GM12878 (cell line): ENCODE measurements around the gene ITGAD. TPM values are rescaled to one million over a fixed set of nuclear protein-coding genes. Genes with fewer than 3 reads are reported as not detected.
A peak's percentile ranks its signal among the peaks of the same experiment; 100 is the strongest.

ENCODE experiments used
- ATF3 ChIP-seq: IDR thresholded peaks from 2 replicates; pipeline ENCODE4 v1.6.1; 2011; ENCODE audit warnings: low read depth, mild to moderate bottlenecking, low read length, moderate library complexity, borderline replicate concordance; ENCODE audit errors: extremely low read depth
- BCL3 ChIP-seq: IDR thresholded peaks from 2 replicates; pipeline ENCODE4 v1.6.1; 2011; ENCODE audit warnings: borderline replicate concordance, low read depth, mild to moderate bottlenecking, moderate library complexity, low read length; ENCODE audit not compliant: insufficient read depth, poor library complexity, severe bottlenecking
- BRCA1 ChIP-seq: IDR thresholded peaks from 2 replicates; pipeline ENCODE4 v1.6.1; 2011; ENCODE audit warnings: low read depth, low read length, improper control_type of control experiment
- CBFB ChIP-seq: IDR thresholded peaks from 2 replicates; pipeline ENCODE4 v1.6.1; 2016; ENCODE audit warnings: antibody characterized with exemption, low read depth
- E2F4 ChIP-seq: IDR thresholded peaks from 2 replicates; pipeline ENCODE4 v1.6.1; 2012; ENCODE audit warnings: low read depth, low read length, improper control_type of control experiment
- JUND ChIP-seq: IDR thresholded peaks from 2 replicates; pipeline ENCODE4 v1.6.1; 2012; ENCODE audit warnings: low read depth, mild to moderate bottlenecking, low read length, improper control_type of control experiment, moderate library complexity
- KDM1A ChIP-seq: fragments of 200-600 bp; sonication (generic); IDR thresholded peaks from 2 replicates; pipeline ENCODE4 v1.6.1; 2016; ENCODE audit warnings: borderline replicate concordance
- MAX ChIP-seq: IDR thresholded peaks from 2 replicates; pipeline ENCODE4 v1.6.1; 2012; ENCODE audit warnings: low read depth, low read length, improper control_type of control experiment
- NRF1 ChIP-seq: conservative IDR thresholded peaks from 2 replicates; pipeline ENCODE4 v1.6.1; 2011; ENCODE audit warnings: mild to moderate bottlenecking, low read depth, low read length, improper control_type of control experiment
- PML ChIP-seq: IDR thresholded peaks from 2 replicates; pipeline ENCODE4 v1.6.1; 2012; ENCODE audit warnings: low read length, inconsistent platforms
- POLR2A ChIP-seq: IDR thresholded peaks from 2 replicates; pipeline ENCODE4 v1.6.1; 2011; ENCODE audit warnings: low read depth, mild to moderate bottlenecking, low read length
- ZNF274 ChIP-seq: IDR thresholded peaks from one replicate; pipeline ENCODE4 v1.8.0; 2011; ENCODE audit not compliant: insufficient read length, insufficient read depth
- polyA plus RNA-seq, 11 experiments: library from polyadenylated mRNA; depleted of rRNA in 4 of 11; unstranded in 6 of 11; stranded (reverse) in 5 of 11; fragments of >200 nt; fragmentation: Nextera tagmentation in 4 of 11; fragmentation: Illumina TruSeq in 1 of 11; extraction: Ambion mirVana in 4 of 11; extraction: Trizol in 1 of 11; gene quantifications; 1 replicate in 1 of 11; 2 replicates in 10 of 11; pipeline versions ENCODE4 v1.2.1 to v1.2.3, GENCODE V29; 2011 to 2016; ENCODE audit warnings: inconsistent platforms in 2 of 11, missing spikeins in 2 of 11, low read depth in 1 of 11
- total RNA-seq, 4 experiments: library from RNA; depleted of rRNA in 3 of 4; stranded (reverse); fragments of >200 nt in 3 of 4; fragmentation: Illumina TruSeq in 1 of 4; extraction: Trizol in 1 of 4; gene quantifications; 2 replicates each; pipeline versions ENCODE4 v1.2.1 to v1.2.3, GENCODE V29; 2013 to 2021

The ITGAD gene
- total and polyA plus RNA-seq, 10 of the 15 experiments (the other 5 are each of a cell fraction or from before 2014, with no cell fraction given), result 0.29 to 4.0 (median 1.2) TPM

- TF ChIP-seq ZNF274, result no peak
- TF ChIP-seq E2F4, result no peak
- TF ChIP-seq PML, result no peak; the same call in 1 of the 2 replicates
- no peak for TF ChIP-seq BRCA1
- TF ChIP-seq CBFB, result no peak
- no peak for TF ChIP-seq NRF1
- no peak for TF ChIP-seq JUND
- TF ChIP-seq MAX, result no peak
- TF ChIP-seq BCL3, result peak; percentile 37
- TF ChIP-seq POLR2A, result no peak
- no peak for TF ChIP-seq ATF3
- no peak for TF ChIP-seq KDM1A
- TF ChIP-seq, all 136 proteins: peak for 28
Measured at GRCh38 chr16:31351246-31351941, 41.7 kb upstream of the ITGAD start (continued).
